Kasumi-1 (cell line): ENCODE measurements around the gene SPDYE16.
"Not testable (repeated sequence)": the region's sequence is repeated elsewhere in the genome, so short reads cannot be mapped to it uniquely, and the experiment has no call there.

Experiments
- DNase-seq, 2 experiments: peaks; one replicate each; lab custom pipeline; 2025; lab: John Stamatoyannopoulos, UW

Gene SPDYE16

GRCh38 chr7:76549855-76550248 is 6.8 kb upstream of the SPDYE16 start:
- not testable (repeated sequence) for DNase-seq

DNA sequence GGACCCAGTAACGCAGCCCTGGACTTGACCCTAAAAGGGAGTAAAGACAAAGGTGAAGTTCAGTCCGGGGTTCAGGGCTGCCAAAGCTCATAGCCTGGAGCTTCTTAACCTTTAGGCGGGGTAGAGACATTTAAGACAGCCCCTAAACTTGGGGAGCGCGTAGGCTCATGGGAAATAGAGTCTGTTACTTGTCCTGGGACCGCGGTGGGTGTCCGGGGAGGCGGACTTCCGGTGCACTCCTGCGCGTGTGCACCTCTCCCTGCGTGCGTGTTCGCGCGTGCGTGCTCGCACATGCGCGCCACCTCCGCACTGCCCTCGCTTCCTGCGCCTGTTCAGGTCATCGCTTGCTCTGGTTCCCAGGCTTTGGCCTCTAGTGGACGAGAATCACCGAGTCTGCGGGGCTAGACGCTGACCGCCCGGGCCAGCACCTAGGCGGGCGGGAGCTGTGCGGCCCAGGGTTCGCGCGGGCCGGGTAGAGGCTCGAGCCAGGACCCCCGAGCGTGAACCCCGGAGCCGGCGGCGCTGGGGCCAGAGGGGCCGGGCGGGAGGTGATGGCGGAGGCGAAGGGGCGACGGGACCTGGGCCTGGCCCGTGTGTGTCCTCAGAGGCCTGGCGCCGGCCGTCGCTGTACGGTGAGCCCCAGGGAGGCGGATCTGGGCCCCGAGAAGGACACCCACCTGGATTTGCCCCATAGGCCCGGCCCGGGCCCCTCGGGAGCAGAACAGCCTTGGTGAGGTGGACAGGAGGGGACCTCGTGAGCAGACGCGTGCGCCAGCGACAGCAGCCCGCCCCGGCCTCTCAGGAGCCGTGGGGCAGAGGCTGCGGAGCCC is 6.1 kb upstream of the SPDYE16 start:
- peak; percentile 89 to 94 for DNase-seq

DNA sequence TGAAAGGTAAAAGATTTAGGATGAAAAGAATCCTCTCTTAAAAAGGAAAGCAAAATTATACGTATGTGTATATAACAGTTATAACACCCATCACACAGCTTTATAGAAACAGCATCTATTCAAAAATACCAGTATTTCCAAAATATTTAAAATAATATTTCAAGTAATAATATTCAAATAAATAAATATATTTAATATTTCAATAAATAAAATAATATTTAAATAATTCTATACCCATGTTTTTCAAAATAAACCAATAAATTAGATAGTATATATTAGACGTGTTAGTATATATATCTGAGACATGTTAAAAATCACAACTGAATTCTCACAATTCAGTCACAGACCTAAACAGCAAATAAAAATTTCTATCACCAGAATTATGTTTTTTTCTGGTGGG is 11.5 kb downstream of the SPDYE16 start:
- DNase-seq, result not testable (repeated sequence)

- DNase-seq, result not testable (repeated sequence)
These were observed 16.9 kb downstream of the SPDYE16 start for GRCh38 chr7:76526183-76526582.

DNA sequence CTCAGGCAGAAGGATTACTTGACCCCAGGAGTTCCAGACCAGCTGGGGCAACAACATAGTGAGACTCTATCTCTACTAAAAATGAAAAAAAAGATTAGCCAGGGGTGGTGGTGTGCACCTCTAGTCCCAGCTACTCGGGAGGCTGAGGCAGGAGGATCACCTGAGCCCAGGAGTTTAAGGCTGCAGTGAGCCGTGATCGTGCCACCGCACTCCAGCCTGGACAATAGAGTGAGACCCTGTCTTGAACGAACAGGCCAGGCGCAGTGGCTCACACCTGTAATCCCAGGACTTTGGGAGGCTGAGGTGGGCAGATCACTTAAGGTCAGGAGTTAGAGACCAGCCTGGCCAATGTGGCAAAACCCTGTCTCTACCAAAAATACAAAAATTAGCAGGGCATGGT is 26.2 kb downstream of the SPDYE16 start:
- DNase-seq, result not testable (repeated sequence)

- peak in 1 of 2 experiments; percentile 13 for DNase-seq
These were observed 27.1 kb downstream of the SPDYE16 start for GRCh38 chr7:76515999-76516443.

DNA sequence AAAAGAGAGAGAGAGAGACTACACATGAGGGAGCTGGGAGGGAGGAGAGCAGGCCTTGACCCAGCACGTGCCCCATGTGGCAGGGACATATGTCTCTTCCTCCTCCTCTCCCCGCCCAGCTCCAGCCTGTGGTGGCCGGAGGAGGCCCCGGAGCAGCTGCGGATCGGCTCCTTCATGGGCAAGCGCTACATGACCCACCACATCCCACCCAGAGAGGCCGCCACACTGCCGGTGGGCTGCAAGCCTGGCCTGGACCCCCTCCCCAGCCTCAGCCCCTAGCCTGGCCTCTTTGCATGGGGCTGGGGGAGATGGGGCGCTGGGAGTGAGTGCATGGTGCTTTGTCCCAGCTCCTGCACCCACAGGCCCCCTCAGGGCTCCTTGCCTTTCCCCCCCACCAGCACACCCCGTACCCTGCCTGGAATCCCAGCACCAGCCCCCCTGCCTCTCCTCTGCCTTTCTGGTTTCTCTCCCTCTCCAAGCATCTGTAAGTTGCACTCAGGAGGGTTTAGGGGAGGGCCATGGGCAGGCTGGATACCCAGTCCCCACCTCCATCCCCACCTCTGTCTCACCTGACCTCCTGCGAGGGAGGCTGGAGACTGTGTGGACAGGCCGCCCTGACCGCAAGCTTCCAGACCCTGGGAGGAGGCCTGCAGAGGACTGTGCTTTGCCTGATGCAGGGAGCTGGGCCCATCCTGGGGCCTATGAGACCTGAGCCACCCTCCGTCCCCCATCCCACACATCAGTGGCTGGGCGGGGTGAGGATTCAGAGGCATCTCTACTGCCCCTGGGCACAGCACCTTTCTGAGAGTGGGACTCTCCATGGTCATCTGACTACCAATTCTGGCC is 27.9 kb downstream of the SPDYE16 start:
- DNase-seq, result no peak

DNA sequence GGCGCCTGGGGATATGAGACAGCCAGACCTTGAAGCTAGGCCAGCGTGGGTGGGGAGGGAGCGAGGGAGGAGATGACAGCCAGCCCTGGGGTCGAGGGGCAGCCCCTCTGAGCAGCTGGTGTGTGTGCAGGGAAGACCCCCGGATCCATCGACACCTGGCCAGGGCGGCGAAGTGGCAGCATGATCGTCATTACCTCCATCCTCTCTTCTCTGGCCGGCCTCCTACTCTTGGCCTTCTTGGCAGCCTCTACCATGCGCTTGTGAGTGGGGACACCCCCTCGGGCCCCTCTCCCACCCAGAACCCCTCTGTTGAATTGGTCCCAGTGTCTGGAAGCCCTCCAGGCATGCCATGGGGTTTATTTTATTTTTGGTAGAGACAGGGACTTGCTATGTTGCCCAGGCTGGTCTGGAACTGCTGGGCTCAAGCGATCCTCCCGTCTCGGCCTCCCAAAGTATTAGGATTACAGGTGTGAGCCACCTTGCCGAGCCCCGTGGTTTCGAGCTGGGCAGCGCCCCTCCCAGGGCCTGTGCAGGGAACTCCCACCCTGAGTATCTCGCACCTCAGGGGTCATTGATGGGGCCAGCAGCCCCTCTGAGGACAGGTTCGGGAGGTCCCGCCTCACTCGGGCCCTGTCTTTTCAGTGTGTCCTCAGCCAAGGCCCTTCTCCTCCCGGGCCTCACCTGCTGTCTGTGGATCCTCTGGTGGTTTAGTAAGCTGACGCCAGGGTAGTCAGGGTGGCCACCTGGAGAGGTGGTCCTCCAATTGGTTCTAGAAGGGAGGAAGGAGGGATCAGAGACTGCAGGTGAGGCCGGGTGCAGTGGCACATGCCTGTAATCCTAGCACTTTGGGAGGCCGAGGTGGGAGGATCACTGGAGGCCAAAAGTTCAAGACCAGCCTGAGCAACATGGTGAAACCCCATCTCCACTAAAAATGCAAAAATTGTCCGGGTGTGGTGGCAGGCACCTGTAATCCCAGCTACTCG is 29.0 kb downstream of the SPDYE16 start:
- DNase-seq, result no peak

DNA sequence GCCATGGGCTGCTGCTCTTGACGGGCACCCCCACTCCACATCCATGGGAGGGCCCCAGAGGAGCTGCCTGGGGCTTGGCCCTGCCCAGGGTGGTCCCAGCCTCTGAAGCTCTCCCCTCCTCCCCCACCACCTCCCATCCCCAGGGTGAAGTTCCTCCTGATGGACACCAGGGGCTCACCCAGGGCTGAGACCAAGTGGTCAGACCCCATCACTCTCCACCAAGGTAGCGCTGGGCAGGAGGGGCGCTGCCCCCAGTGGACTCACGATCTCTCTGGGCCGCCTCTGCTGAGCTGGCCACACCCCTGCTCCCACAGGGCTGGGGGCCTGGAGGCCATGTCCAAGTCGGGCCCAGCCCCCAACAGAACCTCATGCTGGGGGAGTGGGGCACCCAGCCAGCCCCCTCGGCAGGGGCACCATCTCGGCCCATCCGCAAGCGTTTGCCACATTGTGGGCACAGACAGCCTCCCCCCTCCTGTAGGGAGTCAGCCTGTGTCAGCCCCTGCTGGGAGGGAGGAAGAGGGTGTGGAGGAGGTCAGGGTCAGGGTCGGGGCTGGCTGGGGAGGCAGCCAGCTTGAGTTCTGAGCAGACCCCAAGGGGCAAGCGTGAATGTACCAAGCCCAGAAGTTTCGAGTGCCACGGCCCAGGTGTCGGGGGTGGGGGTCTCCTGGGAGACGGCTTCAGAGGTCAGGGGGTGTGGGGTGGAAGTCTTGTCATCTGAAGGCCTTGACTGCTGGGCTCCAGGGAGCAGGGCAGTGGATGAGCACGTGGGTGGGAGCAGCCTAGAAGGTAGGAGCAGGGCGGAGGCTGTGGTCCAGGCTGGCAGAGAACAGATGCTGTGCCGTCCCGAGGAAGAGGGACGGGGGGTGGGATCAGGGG is 29.9 kb downstream of the SPDYE16 start:
- no peak for DNase-seq

GRCh38 chr7:76511911-76512885 is 30.9 kb downstream of the SPDYE16 start:
- not testable (repeated sequence) for DNase-seq

DNA sequence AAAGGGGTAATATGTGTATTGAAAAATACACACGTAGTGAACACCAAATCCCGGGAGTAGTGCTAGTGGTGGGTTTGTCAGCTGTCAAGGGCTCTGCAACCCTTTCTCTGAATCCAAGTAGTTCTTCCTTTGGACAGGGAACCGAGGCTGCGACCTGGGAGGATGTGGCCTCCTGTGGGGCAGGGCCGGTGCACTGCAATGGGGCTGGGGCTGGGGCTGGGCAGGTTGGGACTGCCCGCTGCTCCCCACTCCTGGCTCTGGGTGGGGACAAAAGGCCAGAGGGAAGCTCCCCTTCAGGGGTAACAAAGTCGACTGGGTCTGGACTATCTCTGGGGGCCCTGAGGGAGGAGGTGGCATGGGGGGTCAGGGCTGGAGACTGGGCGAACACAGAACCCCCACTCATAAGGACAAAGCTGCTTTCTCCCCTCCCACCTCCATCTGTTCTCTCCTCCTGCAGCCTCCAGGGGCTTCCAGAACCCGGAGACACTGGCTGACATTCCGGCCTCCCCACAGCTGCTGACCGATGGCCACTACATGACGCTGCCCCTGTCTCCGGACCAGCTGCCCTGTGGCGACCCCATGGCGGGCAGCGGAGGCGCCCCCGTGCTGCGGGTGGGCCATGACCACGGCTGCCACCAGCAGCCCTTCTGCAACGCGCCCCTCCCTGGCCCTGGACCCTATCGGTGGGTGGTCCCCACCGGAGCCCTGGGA is 31.7 kb downstream of the SPDYE16 start:
- not testable (repeated sequence) for DNase-seq

DNA sequence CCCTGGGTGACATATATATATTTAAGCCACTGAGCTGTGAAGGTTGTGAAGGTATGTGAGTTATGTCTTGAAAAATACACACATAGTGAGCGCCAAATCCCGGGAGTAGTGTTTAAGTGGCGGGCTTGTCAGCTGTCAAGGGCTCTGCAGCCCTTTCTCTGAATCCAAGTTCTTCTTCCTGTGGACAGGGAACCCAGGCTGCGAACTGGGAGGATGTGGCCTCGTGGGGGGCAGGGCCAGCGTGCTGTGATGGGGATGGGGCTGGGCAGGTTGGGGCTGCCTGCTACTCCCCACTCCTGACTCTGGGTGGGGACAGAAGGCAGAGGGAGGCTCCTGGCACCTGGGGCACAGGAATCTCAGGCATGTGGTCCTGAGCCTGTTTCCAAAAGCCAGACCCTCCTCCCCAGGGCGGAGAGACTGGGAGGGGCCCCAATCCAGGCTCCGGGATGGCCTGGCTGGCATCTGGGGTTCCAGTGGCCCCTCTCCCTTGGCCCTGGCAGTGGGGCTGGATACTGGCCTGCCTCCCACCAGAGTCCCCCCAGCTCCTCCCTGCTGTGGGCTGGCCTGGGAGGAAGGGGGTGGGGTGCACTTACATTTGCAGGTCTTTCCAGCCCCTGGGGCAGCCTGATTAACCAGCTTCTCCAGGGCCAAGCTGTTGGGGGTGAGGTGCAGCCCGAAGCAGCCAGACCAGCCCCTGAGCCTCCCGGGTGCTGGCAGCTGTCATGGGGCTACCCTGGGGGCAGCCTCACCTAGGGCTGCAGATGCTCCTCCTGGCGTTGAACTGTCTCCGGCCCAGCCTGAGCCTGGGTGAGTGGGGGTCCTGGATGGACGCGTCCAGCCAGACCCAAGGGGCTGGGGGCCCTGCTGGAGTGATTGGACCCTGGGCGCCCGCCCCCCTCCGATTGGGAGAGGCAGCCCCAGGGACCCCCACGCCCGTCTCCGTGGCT is 32.9 kb downstream of the SPDYE16 start, which contains the start of gene UPK3B:
Gene UPK3B (plus strand): TSS at position 622 of the 947 bp plus-strand sequence. CDS start 101 bp downstream, at position 723.
- DNase-seq, result no peak

- no peak for DNase-seq
These were observed 35.2 kb downstream of the SPDYE16 start for GRCh38 chr7:76507723-76508406.

- not testable (repeated sequence) for DNase-seq
These were observed 36.5 kb downstream of the SPDYE16 start for GRCh38 chr7:76506643-76507042.

GRCh38 chr7:76506081-76506440 is 37.0 kb downstream of the SPDYE16 start:
- DNase-seq, result no peak

- DNase-seq, result no peak
These were observed 37.7 kb downstream of the SPDYE16 start for GRCh38 chr7:76505168-76506080.
